GM06990 (cell line): ENCODE measurements around the gene GLUD1.
"Not testable (repeated sequence)": the region's sequence is repeated elsewhere in the genome, so short reads cannot be mapped to it uniquely, and the experiment has no call there.

ENCODE experiments used
- DNase-seq: peaks from one replicate; pipeline ENCODE4 v3.0.0-alpha.2; 2011; ENCODE audit not compliant: insufficient read length; ENCODE audit errors: extremely low read depth
- H3K27me3 ChIP-seq: replicated peaks from 2 replicates; pipeline ENCODE4 v1.6.0; 2011; ENCODE audit warnings: low read length; ENCODE audit not compliant: control insufficient read depth, insufficient read depth
- H3K36me3 ChIP-seq: 2 replicates; pipeline ENCODE4 v1.5.1; 2011; ENCODE audit warnings: low read length; ENCODE audit not compliant: control insufficient read depth, insufficient read depth
- H3K4me3 ChIP-seq: replicated peaks from 2 replicates; pipeline ENCODE4 v1.5.1; 2011; ENCODE audit warnings: low read depth, mild to moderate bottlenecking, control low read depth, low read length
- TF ChIP-seq, protein P1 (sequence below): IDR thresholded peaks from 2 replicates; pipeline ENCODE4 v1.5.1; 2011; ENCODE audit warnings: low read length, control low read depth, mild to moderate bottlenecking, inconsistent platforms; ENCODE audit not compliant: insufficient read depth, poor library complexity, severe bottlenecking

Gene GLUD1

DNA sequence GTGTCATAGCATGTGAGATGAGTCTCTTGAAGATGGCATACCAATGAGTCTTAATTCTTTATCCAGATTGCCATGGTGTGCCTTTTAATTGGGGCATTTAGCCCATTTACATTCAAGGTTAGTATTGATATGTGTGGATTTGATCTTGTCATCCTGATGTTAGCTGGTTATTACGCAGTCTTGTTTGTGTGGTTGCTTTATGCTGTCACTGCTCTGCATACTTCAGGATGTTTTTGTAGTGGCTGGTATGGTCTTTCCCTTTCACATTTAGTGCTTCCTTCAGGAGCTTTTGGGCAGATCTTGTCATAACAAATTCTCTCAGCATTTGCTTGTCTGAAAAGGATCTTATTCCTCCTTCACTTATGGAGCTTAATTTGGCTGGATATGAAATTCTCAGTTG lies 58.0 kb downstream of the GLUD1 start:
- Histone ChIP-seq H3K4me3 (no peak overlapping the region), H3K36me3 (no peaks in the 10 kb centered on the region), H3K27me3 (peaks cover 1% of the 10 kb centered on the region; the same call in 1 of the 2 replicates)
- DNase-seq, result no peak
- TF ChIP-seq, protein P1, sequence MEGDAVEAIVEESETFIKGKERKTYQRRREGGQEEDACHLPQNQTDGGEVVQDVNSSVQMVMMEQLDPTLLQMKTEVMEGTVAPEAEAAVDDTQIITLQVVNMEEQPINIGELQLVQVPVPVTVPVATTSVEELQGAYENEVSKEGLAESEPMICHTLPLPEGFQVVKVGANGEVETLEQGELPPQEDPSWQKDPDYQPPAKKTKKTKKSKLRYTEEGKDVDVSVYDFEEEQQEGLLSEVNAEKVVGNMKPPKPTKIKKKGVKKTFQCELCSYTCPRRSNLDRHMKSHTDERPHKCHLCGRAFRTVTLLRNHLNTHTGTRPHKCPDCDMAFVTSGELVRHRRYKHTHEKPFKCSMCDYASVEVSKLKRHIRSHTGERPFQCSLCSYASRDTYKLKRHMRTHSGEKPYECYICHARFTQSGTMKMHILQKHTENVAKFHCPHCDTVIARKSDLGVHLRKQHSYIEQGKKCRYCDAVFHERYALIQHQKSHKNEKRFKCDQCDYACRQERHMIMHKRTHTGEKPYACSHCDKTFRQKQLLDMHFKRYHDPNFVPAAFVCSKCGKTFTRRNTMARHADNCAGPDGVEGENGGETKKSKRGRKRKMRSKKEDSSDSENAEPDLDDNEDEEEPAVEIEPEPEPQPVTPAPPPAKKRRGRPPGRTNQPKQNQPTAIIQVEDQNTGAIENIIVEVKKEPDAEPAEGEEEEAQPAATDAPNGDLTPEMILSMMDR, result no peak

DNA sequence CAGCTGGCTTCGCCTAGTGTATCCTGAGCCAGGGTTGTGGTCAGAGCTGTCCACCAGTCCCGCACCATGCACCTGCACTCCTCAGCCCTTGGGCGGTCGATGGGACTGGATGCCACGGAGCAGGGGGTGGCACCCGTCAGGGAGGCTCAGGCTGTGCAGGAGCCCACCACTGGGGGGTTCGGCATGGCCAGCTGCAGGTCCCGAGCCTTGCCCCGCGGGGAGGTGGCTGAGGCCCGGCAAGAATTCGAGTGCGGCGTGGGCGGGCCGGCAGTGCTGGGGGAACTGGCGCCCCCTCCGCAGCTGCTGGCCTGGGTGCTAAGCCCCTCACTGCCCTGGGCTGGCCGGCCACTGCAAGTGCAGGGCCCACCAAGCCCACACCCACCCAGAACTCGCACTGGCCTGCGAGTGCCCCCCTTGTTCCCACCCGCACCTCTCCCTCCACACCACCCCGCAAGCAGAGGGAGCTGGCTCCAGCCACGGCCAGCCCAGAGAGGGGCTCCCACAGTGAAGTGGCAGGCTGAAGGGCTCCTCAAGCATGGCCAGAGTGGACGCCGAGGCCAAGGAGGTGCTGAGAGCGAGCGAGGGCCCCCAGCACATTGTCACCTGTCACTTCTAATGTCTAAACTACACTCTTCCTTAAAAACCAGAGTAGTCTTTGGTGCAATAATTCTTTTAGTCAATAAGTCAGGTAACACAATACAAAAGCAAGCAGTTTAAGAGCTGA lies 63.6 kb downstream of the GLUD1 start:
- TF ChIP-seq, protein P1, result no peak
- Histone ChIP-seq H3K27me3 (no peaks in the 10 kb centered on the region), H3K36me3 (no peaks in the 10 kb centered on the region), H3K4me3 (no peak overlapping the region)
- no peak for DNase-seq

DNA sequence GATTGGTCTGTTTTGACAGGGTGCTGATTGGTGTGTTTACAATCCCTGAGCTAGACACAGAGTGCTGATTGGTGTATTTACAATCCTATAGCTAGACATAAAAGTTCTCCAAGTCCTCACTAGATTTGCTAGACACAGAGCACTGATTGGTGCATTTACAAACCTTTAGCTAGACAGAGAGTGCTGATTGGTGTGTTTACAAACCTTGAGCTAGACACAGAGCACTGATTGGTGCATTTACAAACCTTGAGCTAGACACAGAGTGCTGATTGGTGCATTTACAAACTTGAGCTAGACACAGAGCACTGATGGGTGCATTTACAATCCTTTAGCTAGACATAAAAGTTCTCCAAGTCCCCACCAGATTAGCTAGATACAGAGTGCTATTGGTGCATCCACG lies 64.2 kb downstream of the GLUD1 start:
- not testable (repeated sequence) for H3K4me3 ChIP-seq, H3K27me3 ChIP-seq, H3K36me3 ChIP-seq, DNase-seq

DNA sequence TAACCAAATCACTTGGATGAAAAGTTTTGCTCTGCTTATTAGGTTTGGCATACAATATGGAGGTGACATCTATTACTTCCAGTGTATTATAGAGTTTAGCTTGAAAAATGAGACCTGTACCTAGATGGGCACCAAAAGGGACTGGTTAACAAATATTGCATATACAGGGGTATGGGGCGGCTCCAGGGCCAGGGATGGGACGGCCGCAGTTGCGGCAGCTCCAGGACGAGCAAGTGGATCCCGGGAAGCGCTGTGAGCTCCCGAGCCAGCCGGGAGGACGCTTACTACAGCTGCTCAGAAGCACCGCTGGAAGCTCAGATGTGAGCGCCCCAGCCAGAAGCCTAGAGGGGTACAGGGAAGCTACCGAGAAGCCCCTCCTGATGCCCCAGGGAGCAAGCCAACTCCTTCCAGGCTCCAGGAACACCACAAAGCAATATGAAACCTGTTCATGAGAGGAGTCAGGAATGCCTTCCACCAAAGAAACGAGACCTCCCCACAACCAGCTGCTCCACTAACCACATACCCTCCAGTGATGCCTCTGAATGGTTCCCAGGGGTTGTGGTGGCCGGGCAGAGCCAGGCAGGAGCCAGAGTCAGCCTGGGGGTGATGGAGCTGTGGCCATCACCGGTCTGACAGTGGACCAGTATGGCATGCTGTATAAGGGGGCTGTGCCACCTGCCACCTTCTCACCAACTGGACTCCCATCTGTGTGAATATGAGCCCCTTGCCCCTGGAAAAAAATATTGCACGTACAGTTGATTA lies 67.7 kb downstream of the GLUD1 start:
- H3K4me3 ChIP-seq, H3K27me3 ChIP-seq, H3K36me3 ChIP-seq, DNase-seq: not testable (repeated sequence)

DNA sequence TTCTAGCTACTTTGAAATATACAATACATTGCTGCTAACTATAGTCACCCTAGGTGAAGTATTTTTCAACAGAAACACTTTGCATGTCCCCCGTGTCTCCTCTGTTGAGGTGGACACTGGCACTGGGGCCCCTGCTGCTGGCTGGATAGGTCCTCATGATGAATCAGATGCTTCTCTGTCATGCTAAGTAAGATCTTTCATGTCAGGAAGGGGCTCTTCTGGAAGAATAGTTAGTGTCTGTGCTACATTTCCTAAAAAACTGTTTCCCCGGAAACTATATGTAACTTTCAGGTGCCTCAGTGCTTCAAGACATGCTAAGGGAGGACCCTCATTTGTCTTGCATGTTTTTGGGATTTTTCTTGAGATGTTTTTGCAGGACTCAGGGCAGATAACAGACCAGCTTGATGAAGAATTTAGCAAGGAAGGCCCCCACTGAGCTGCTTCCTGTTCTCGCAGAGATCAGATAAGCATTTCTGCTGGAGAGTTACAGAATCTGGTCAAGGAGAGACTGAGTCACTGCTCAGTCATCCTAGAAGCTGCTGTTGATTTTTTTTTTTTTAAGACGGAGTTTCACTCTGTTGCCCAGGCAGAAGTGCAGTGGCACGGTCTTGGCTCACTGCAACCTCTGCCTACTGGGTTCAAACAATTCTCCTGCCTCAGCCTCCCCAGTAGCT lies 69.2 kb downstream of the GLUD1 start:
- H3K4me3 ChIP-seq, H3K36me3 ChIP-seq, DNase-seq, H3K27me3 ChIP-seq: not testable (repeated sequence)

DNA sequence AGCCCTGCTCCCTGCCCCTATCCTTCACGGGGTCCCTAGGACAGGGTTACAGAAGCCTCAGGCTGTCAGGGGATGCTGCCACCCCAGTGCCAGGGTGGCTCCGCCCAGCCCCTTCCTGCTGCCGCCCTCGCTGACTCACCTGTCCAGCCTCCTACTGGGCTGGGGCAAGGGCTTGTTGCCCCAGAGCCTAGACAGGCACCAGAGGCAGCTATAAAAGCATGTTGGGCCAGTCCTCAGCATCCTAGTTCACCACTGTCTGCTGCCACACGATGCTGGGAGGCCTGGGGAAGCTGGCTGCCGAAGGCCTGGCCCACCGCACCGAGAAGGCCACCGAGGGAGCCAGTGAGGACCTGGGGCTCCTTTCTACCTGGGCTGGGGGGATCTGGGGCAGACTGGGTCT lies 74.6 kb downstream of the GLUD1 start, which contains the start of gene FAM25A:
Gene FAM25A (plus strand): TSS at position 239 of the 400 bp plus-strand sequence. CDS start 31 bp downstream, at position 270.
- DNase-seq, H3K36me3 ChIP-seq, H3K4me3 ChIP-seq, H3K27me3 ChIP-seq: not testable (repeated sequence)

DNA sequence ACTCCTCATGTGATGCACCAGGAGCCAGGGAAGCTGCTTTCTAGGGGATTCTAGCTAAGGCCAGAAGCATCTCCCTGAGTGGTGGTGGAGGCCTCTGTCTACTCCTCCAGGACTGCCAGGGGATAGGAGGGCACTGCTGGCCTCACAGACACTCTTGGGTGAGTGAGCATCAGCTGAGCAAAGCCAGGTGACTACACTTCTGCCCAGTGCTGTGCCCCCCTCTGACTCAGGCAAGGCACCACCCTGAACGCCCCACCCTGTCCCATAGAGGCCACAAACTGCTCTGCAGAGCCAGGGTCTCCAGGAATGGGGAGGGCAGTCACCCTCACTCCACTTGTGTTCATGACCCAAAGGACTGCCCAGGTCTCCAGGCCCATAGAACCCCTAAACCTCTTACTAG lies 75.1 kb downstream of the GLUD1 start:
- not testable (repeated sequence) for H3K4me3 ChIP-seq, H3K36me3 ChIP-seq, DNase-seq, H3K27me3 ChIP-seq

DNA sequence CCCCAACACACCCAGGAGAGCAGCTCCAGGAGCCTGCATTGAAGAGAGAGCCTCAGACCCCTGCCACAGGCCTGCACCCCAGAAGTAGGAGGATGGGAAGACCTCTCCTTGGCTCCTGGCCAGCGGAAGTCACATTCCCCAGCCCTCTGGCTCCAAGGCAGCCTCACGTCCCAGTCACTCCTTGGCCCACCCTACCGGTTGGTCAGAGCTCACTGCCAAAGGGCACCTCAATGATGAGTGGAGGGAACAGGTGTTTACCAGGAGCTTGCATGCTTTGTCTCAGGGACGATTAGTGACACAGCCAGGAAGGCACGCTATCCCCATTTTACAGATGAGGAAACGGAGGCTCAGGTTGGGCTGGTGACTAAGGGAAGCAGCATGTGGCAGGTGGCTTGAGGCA lies 75.6 kb downstream of the GLUD1 start:
- not testable (repeated sequence) for H3K36me3 ChIP-seq, H3K4me3 ChIP-seq, DNase-seq, H3K27me3 ChIP-seq

DNA sequence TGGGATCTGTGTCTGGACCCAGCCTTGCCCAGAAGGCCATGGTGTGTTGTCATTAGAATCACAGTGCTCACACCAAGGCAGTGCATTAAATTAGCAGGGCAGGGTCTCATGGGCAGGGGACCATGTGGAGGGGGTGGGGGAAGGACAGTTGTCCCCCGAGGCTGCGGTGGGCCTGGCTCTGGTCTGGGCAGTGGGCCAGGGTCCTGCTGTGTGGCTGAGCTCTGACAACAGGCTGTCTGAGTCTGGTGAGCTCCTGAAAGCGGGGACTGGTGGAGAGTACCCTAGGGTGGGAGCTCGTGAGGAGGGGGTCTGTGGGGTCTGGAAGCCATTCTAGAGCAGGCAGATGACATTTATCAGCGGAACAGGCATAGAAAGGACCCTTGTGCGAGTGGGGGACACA lies 76.5 kb downstream of the GLUD1 start:
- DNase-seq, H3K4me3 ChIP-seq, H3K27me3 ChIP-seq, H3K36me3 ChIP-seq: not testable (repeated sequence)

DNA sequence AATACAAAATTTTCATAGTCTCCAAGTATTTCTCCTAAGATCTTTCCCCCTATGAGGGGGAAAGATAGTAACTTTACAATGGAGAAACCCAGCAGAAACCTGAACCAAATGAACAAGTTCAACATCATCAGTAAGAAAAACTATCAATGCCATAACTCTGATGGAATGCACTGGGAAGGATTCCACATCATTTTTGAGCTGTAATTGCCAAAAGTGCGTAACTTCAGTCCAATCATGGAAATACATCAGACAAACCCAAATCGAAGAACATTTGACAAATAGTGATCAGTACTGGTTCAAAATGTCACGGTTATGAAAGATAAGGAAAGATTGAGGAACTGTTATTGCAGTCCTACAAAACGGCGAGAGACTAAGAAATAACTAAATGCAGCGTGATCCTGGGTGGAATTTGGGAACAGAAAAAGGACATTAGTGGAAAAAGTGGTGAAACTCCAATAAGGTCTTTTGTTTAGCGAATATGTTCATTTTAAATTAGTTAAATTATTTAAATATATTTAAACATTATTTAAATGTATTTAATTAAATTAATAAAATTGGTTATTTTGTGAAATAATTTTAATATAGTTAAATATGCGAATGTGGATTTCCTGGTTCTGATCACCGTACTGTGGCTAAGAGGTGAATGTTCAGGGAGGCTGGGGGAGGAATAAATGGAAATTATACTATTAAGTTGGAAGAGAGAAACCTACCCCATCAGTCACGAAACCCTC lies 79.5 kb downstream of the GLUD1 start:
- not testable (repeated sequence) for H3K4me3 ChIP-seq, H3K27me3 ChIP-seq, H3K36me3 ChIP-seq, DNase-seq

DNA sequence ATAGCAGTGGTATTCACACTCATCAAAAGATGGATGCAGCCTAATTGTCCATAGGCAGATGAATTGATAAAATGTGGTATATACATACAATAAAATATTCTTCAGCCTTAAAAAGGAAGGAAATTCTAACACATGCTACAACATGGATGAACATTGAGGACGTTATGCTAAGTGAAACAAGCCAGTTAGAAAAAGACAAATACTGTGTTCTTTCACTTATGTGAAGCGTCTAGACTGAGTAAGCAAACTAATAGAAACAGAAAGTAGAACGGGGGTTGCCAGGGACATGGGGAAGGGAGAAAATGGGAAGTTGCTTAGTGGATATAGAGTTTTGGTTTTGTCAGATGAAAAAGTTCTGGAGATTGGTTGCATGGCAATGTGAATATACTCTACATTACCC lies 81.1 kb downstream of the GLUD1 start:
- DNase-seq, H3K36me3 ChIP-seq, H3K4me3 ChIP-seq, H3K27me3 ChIP-seq: not testable (repeated sequence)
